NB4 (cell line): ENCODE measurements around the gene RHOT1.

ENCODE experiments used
- CTCF ChIP-seq: IDR thresholded peaks from one replicate; pipeline ENCODE4 v1.5.1; 2012; ENCODE audit warnings: low read depth, low read length
- MYC ChIP-seq: IDR thresholded peaks from 2 replicates; pipeline ENCODE4 v1.6.1; 2011; ENCODE audit warnings: low read depth, low read length

DNA sequence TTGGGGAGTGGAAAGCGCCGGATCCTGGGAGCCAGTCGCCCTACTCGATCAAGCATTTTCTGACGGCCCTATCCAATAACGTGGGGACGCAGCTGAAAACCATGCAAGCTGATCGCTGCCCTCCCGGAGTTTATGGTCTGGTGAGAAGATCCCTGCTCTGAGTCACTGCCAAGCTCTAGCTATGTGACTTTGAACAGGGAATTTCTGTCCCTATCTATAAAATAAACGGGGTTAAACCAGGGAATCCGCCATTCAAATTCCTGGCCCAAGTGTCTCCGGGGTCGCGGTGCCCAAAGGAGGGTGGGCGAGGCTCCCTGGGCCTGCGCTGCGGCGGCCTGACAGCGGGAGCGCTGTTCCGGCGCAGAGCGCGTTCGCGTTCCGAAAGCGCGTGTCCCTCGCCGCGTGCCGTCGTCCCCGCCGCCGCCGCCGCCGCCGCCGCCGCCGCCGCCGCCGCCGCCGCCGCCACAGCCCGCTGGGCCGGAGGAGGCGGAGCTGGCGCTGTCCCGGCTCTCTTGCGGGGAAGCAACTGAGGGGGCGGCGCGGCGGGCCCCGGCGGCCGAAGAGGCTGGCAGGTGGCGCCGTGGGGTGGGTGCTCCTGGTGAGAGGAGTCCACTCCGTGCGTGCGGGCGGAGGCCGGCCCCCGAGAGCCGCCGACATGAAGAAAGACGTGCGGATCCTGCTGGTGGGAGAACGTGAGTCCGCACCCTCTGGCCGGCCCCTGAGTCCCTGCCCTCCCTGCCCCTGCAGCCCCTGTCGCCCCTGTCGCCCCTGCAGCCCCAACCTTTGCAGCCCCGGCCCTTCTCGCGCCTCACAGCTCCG, at the start of gene RHOT1:
- TF ChIP-seq CTCF (peak; percentile 56), MYC (no peak)
